ENCODE results near the gene HES4.
"Not testable (repeated sequence)": the region's sequence is repeated elsewhere in the genome, so short reads cannot be mapped to it uniquely, and the experiment has no call there.

The HES4 gene

GRCh38 chr1:1033731-1034438 lies 34.0 kb upstream of the HES4 start:
- DNase-seq (ENCODE audit: low read depth), result no peak

GRCh38 chr1:1033009-1033587 lies 33.2 kb upstream of the HES4 start:
- DNase-seq (ENCODE audit: low read depth), result peak; percentile 78

GRCh38 chr1:1032424-1032823 lies 32.5 kb upstream of the HES4 start:
- no peak for DNase-seq (ENCODE audit: low read depth)

- no peak for DNase-seq (ENCODE audit: low read depth)
Measured at GRCh38 chr1:1031659-1032235, 31.9 kb upstream of the HES4 start.

GRCh38 chr1:1030867-1031658 lies 31.2 kb upstream of the HES4 start:
- DNase-seq (ENCODE audit: low read depth), result not testable (repeated sequence)

- DNase-seq (ENCODE audit: low read depth), result no peak
Measured at GRCh38 chr1:1027791-1028190, 27.9 kb upstream of the HES4 start.

GRCh38 chr1:1026599-1027413 lies 26.9 kb upstream of the HES4 start:
- DNase-seq (ENCODE audit: low read depth), result no peak

GRCh38 chr1:1025730-1026129 lies 25.8 kb upstream of the HES4 start:
- no peak for DNase-seq (ENCODE audit: low read depth)

- DNase-seq (ENCODE audit: low read depth), result no peak
Measured at GRCh38 chr1:1024771-1025699, 25.1 kb upstream of the HES4 start.

- no peak for DNase-seq (ENCODE audit: low read depth)
Measured at GRCh38 chr1:1024149-1024770, 24.4 kb upstream of the HES4 start.

- DNase-seq (ENCODE audit: low read depth), result no peak
Measured at GRCh38 chr1:1023700-1024099, 23.8 kb upstream of the HES4 start.

- no peak for DNase-seq (ENCODE audit: low read depth)
Measured at GRCh38 chr1:1022302-1023009, 22.6 kb upstream of the HES4 start.

- DNase-seq (ENCODE audit: low read depth), result no peak
Measured at GRCh38 chr1:1021920-1022259, 22.0 kb upstream of the HES4 start.

- no peak for DNase-seq (ENCODE audit: low read depth)
Measured at GRCh38 chr1:1021010-1021919, 21.4 kb upstream of the HES4 start.

GRCh38 chr1:1020415-1021009 lies 20.6 kb upstream of the HES4 start:
- DNase-seq (ENCODE audit: low read depth), result no peak

GRCh38 chr1:1020000-1020404 lies 20.1 kb upstream of the HES4 start, which contains the start of gene AGRN:
Gene AGRN, plus strand, starts transcription at chr1:1020120. Its CDS starts 53 bp downstream, at chr1:1020173.
- DNase-seq (ENCODE audit: low read depth), result no peak

- DNase-seq (ENCODE audit: low read depth), result peak; percentile 63
Measured at GRCh38 chr1:1019122-1019999, 19.5 kb upstream of the HES4 start.

All from T-helper 22 cell (primary cell).